Lower lobe of right lung (tissue), 2 donors: ENCODE results near the gene ZNF460. TPM values are rescaled to one million over a fixed set of nuclear protein-coding genes. Genes with fewer than 3 reads are reported as not detected.
"Not testable (repeated sequence)": the region's sequence is repeated elsewhere in the genome, so short reads cannot be mapped to it uniquely, and the experiment has no call there.

ENCODE experiments used
- ATAC-seq, 2 donors: fragments of 200-7000 bp; cut with Tn5 transposase; one replicate each; pipeline ENCODE4 v1.9.1; 2020 to 2022; ENCODE audit warnings: mild to moderate bottlenecking in 2 of 2, moderate library complexity in 2 of 2
- DNase-seq: peaks from one replicate; pipeline ENCODE4 v3.0.0-alpha.2; 2020
- H3K27ac ChIP-seq: fragments of 200-600 bp; one replicate; pipeline ENCODE4 v1.8.0; 2022
- H3K27me3 ChIP-seq: fragments of 200-600 bp; one replicate; pipeline ENCODE4 v1.8.0; 2022; ENCODE audit warnings: low read depth
- H3K36me3 ChIP-seq: fragments of 200-600 bp; one replicate; pipeline ENCODE4 v1.8.0; 2022; ENCODE audit warnings: mild to moderate bottlenecking
- H3K4me1 ChIP-seq: fragments of 200-600 bp; one replicate; pipeline ENCODE4 v1.8.0; 2022
- H3K4me3 ChIP-seq: fragments of 200-600 bp; one replicate; pipeline ENCODE4 v1.8.0; 2022; ENCODE audit warnings: mild to moderate bottlenecking
- H3K9me3 ChIP-seq: fragments of 200-600 bp; one replicate; pipeline ENCODE4 v1.8.0; 2022
- CTCF ChIP-seq: fragments of 200-600 bp; IDR thresholded peaks from one replicate; pipeline ENCODE4 v1.8.0; 2022; ENCODE audit warnings: antibody characterized with exemption, mild to moderate bottlenecking
- intact Hi-C: fragments of 100-400 bp; cut with DNase I; formaldehyde crosslinking; loops from one replicate; pipeline ENCODE4 v1.11.0; 2022
- total RNA-seq: library from RNA; stranded (reverse); fragmentation: NEBNext Ultra II Directional; extraction: Animal tissue kit (Norgen Biotek cat#: 25700); gene quantifications from one replicate; pipeline ENCODE4 v1.2.1, GENCODE V29; 2021
- donor health status: DM: no; HTN: yes; CAD: no; lungs with severe emphysema.

ZNF460 gene
- total RNA-seq, 1 donor from 2014 or later: 51.4 TPM

- H3K27me3 ChIP-seq: no peaks in the 10 kb centered on the region
- no peak overlapping the region for H3K4me3 ChIP-seq
- no peak for ATAC-seq
- H3K4me1 ChIP-seq: no peaks in the 10 kb centered on the region
- DNase-seq: no peak
- no peak for TF ChIP-seq CTCF
- no peaks in the 10 kb centered on the region for H3K9me3 ChIP-seq
- no peak overlapping the region for H3K27ac ChIP-seq
- H3K36me3 ChIP-seq: peaks cover 96% of the 10 kb centered on the region
- intact Hi-C loops: no loop called here
Measured at GRCh38 chr19:57249329-57249728, 31.0 kb upstream of the ZNF460 start.

GRCh38 chr19:57253767-57254166, 26.5 kb upstream of the ZNF460 start:
- H3K27me3 ChIP-seq, intact Hi-C loops, ATAC-seq, DNase-seq, H3K9me3 ChIP-seq, H3K27ac ChIP-seq, H3K4me1 ChIP-seq, H3K4me3 ChIP-seq: not testable (repeated sequence)
- H3K36me3 ChIP-seq: peaks cover 79% of the 10 kb centered on the region

DNA sequence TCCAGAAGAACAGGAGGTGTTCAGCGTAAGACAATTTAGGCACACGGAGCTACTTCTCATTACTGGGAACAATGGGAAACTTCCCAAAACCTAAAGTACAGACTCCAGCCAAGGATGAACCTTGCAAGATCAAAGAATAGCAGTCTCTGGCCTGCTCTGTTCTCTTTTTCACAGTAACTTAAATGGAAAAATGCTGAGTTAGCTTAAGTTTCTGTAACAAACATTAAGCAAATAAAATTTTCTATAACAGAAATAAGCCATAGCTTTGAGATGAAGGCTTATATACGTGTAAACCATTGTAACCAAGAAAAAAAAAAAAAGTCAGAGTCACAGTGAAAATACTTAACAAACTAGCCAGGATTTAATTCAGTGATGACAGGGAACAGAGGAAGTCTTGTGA, 18.2 kb upstream of the ZNF460 start:
- Histone ChIP-seq H3K4me1 (no peaks in the 10 kb centered on the region), H3K4me3 (no peak overlapping the region)
- intact Hi-C loops: no loop called here

GRCh38 chr19:57263244-57263741, 17.0 kb upstream of the ZNF460 start:
- Histone ChIP-seq H3K36me3 (peaks cover 17% of the 10 kb centered on the region), H3K27me3 (no peaks in the 10 kb centered on the region), H3K4me3 (no peak overlapping the region), H3K9me3 (no peaks in the 10 kb centered on the region), H3K4me1 (no peaks in the 10 kb centered on the region), H3K27ac (no peak overlapping the region)
- no peak for DNase-seq
- no peak for TF ChIP-seq CTCF
- intact Hi-C loops: no loop called here
- ATAC-seq: no peak

More for the DNA sequence above, 18.2 kb upstream of the ZNF460 start:
- no peaks in the 10 kb centered on the region for H3K9me3 ChIP-seq
- ATAC-seq: no peak
- no peak for DNase-seq
- peaks cover 19% of the 10 kb centered on the region for H3K36me3 ChIP-seq
- H3K27ac ChIP-seq: no peak overlapping the region
- TF ChIP-seq CTCF: no peak
- no peaks in the 10 kb centered on the region for H3K27me3 ChIP-seq

DNA sequence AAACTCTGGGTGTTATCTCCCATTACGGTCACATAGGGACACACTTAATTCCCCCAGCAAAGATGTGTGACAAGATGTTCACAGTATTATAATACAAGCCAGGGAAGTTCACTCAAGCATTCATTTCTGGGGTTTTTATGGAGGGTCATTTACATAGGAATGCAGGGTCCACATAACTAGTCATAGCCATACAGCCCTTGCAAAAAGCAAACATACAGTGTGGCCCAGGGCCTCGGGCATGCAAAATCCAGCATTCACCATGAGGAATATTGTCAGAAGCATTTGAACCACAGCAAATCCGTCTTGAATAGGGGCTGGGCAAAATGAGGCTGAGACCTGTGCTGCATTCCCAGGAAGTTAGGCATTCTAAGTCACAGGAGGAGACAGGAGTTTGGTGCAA, 13.0 kb upstream of the ZNF460 start:
- Histone ChIP-seq H3K4me1 (no peaks in the 10 kb centered on the region), H3K9me3 (no peaks in the 10 kb centered on the region), H3K27me3 (no peaks in the 10 kb centered on the region), H3K27ac (no peak overlapping the region), H3K4me3 (no peak overlapping the region), H3K36me3 (no peaks in the 10 kb centered on the region)
- no peak for ATAC-seq
- no peak for TF ChIP-seq CTCF
- no peak for DNase-seq
- intact Hi-C loops: no loop called here

- no peak for DNase-seq
- Histone ChIP-seq H3K27ac (no peak overlapping the region), H3K36me3 (no peaks in the 10 kb centered on the region), H3K9me3 (no peaks in the 10 kb centered on the region), H3K27me3 (no peaks in the 10 kb centered on the region), H3K4me1 (no peaks in the 10 kb centered on the region), H3K4me3 (no peak overlapping the region)
- ATAC-seq: no peak
- intact Hi-C loops: no loop called here
- no peak for TF ChIP-seq CTCF
Measured at GRCh38 chr19:57269515-57270250, 10.6 kb upstream of the ZNF460 start.
